NT2/D1 (cell line): ENCODE measurements around the gene NCOR1.

Experiments
- YY1 ChIP-seq: IDR thresholded peaks from 2 replicates; pipeline ENCODE4 v1.6.1; 2011; ENCODE audit not compliant: insufficient read length, insufficient read depth
- ZNF274 ChIP-seq: IDR thresholded peaks from 2 replicates; pipeline ENCODE4 v1.6.1; 2011; ENCODE audit warnings: mild to moderate bottlenecking, low read depth, low read length

DNA sequence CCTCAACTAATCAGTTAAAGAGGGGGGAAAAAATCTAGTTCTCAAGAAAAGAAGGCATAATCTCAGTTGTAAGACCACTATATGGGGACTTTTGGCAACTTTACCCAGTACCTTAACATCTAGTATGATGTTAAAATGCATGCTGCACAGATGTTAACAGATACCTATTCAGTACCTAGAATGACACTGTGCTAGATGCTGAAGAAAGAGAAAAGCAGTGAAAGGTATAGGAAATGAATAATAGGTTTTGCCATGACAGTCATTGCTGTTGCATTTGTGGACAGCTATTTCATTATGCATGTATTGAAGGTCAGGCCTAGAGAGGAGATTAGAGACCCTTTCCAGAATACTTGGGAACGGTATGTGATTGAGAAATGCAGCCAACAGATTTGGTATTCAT is 36.2 kb upstream of the NCOR1 start:
- TF ChIP-seq YY1 (no peak), ZNF274 (no peak)
